Pancreas (tissue), 10 donors: Measurements from ENCODE around the gene NEIL3. TPM values are rescaled to one million over a fixed set of nuclear protein-coding genes. Genes with fewer than 3 reads are reported as not detected.
A peak's percentile ranks its signal among the peaks of the same experiment; 100 is the strongest.

Experiments used
- ATAC-seq, 4 donors: fragments of 200-7000 bp; cut with Tn5 transposase; one replicate each; pipeline versions ENCODE4 v1.8.0 to v1.9.1; 2020; ENCODE audit warnings: mild to moderate bottlenecking in 4 of 4, moderate library complexity in 4 of 4
- DNase-seq, 6 donors: peaks; one replicate each; pipeline ENCODE4 v3.0.0-alpha.2; 2020
- FAIRE-seq: peaks from 2 replicates; lab custom pipeline; 2012; peaks lifted over from hg19 to GRCh38; lab: Jason Lieb, UNC
- H3K27ac ChIP-seq, 4 donors: fragments of 200-600 bp; sonication (generic); 1 replicate in 3 of 4; 2 replicates in 1 of 4; pipeline versions ENCODE4 v1.5.0 to v1.8.0; 2020
- H3K27me3 ChIP-seq, 4 donors: fragments of 200-600 bp; one replicate each; pipeline ENCODE4 v1.8.0; 2021
- H3K36me3 ChIP-seq, 3 donors: fragments of 200-600 bp; sonication (generic) in 1 of 3; one replicate each; pipeline versions ENCODE4 v1.5.0 to v1.8.0; 2020 to 2021
- H3K4me1 ChIP-seq, 3 donors: fragments of 200-600 bp; one replicate each; pipeline ENCODE4 v1.8.0; 2021
- H3K4me3 ChIP-seq, 4 donors: fragments of 200-600 bp; sonication (generic) in 2 of 4; one replicate each; pipeline versions ENCODE4 v1.5.0 to v1.8.0; 2020 to 2021
- H3K9me3 ChIP-seq, 4 donors: fragments of 200-600 bp; one replicate each; pipeline ENCODE4 v1.8.0; 2021
- CTCF ChIP-seq, 4 donors: fragments of 200-600 bp; sonication (generic) in 3 of 4; IDR thresholded peaks; one replicate each; pipeline versions ENCODE4 v1.5.0 to v1.8.0; 2021; ENCODE audit warnings: antibody characterized with exemption in 4 of 4
- WGBS, 2 donors: extraction: QIAGEN DNeasy Blood & Tissue Kit; methylation state at CpG; one replicate each; pipeline ENCODE4 v1.1.7; 2013; 5-methylcytosine and 5-hydroxymethylcytosine counted together
- intact Hi-C, 3 donors: fragments of 100-400 bp; cut with DNase I; formaldehyde crosslinking; loops; one replicate each; pipeline versions ENCODE4 v1.11.1 to v1.14.2; 2022
- polyA plus RNA-seq, 2 donors: library from polyadenylated mRNA; stranded (reverse); fragments of 200-250 nt; gene quantifications; one replicate each; pipeline ENCODE4 v1.2.3, GENCODE V29; 2013
- total RNA-seq, 6 donors: library from RNA; stranded (reverse); fragmentation: NEBNext Ultra II Directional in 4 of 6; extraction: Animal tissue kit (Norgen Biotek cat#: 25700) in 4 of 6; gene quantifications; one replicate each; pipeline versions ENCODE4 v1.2.1 to v1.2.4, GENCODE V29; 2021 to 2023
- donor health status: healthy with polysubstance abuse.
- donor health status: DM: no; HTN: no; CAD: no; lungs with moderate emphysema.
- donor health status: DM: no; HTN: no; CAD: no.
- donor health status: control.
- donor health status: control.
- donor health status: Bipolar disorder and iron deficiency.
- donor health status: DM: yes; HTN: yes; CAD: no.
- donor health status: DM: no; HTN: no; CAD: no.
- donor health status: DM: no; HTN: no; CAD: no.
- donor health status: DM: yes; HTN: yes; CAD: no.

Gene NEIL3
- total and polyA plus RNA-seq, 8 donors = 0.09 to 0.25 (median 0.18) TPM; not detected in 5

DNA sequence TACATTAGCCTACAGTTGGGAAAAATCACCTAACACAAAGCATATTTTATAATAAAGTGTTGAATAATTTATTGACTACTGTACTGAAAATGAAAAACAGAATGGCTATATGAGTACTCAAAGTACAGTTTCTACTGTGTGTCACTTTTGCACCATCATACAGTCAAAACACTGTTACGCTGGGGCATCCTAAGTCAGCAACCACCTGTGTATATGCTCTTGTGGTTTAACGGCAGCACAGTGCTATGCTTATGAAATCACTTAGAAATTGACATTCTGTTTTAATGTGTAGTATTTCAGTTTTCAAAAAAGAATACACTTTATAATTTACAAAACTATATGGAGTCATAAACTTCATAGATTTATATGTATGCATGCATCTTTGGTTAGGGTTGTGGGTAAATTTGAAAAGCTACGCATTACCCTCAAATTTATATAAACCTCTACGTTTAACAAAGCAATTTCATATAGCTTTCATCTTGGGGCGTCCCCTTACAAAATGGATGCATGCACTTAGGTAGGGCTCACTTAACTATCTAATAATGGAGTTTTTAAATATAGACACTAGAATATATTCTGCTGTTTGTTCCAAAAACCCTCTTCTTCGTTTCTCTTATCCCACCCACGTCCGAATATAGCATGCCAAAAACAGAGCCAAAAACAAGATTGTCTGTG, 690 bp upstream of the NEIL3 start:
- TF ChIP-seq CTCF (IDR thresholded peaks at IDR 0.05) = no peak
- Histone ChIP-seq H3K36me3 (no peaks in the 10 kb centered on the region), H3K27ac (no peak overlapping the region), H3K9me3 (no peaks in the 10 kb centered on the region), H3K4me1 (peaks cover 0 to 4% (median 0%) of the 10 kb centered on the region in 3 donors), H3K27me3 (no peaks in the 10 kb centered on the region), H3K4me3 (peak overlapping the region in 2 of 4 donors; percentile 41 to 59)
- intact Hi-C loops = no loop called here
- DNase-seq = no peak
- 47 to 49% methylated on average over 8 of the region's 8 CpGs for WGBS, 2 donors
- FAIRE-seq = no peak
- peak in 2 of 4 donors; percentile 7 to 10 for ATAC-seq

DNA sequence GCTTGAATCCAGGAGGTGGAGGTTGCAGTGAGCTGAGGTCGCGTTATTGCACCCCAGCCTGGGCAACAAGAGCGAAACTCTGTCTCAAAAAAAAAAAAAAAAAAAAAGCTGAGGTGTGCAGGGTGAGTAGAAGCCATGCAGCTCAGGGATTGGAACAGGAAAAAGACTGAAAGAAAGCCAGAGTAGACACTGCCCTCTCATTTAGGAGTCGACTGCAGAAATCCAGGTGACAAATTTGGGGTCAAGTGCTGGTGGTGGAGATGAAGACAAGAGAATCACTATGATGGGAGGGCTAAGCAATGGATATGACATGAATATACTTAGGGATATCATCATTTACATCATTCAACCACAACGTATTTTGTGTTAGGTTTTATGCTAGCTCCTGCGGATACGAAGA, 1.9 kb downstream of the NEIL3 start:
- DNase-seq (no peak), FAIRE-seq (no peak), ATAC-seq (no peak)
- WGBS, 2 donors = 91 to 94% methylated on average over 7 of the region's 7 CpGs
- no peaks in the 10 kb centered on the region for H3K27me3 ChIP-seq
- H3K9me3 ChIP-seq = no peaks in the 10 kb centered on the region
- H3K4me1 ChIP-seq = peaks cover 0 to 4% (median 0%) of the 10 kb centered on the region in 3 donors
- H3K4me3 ChIP-seq = no peak overlapping the region
- no peak overlapping the region for H3K27ac ChIP-seq
- no peak for TF ChIP-seq CTCF (IDR thresholded peaks at IDR 0.05)
- intact Hi-C loops = no loop called here
- no peaks in the 10 kb centered on the region for H3K36me3 ChIP-seq

DNA sequence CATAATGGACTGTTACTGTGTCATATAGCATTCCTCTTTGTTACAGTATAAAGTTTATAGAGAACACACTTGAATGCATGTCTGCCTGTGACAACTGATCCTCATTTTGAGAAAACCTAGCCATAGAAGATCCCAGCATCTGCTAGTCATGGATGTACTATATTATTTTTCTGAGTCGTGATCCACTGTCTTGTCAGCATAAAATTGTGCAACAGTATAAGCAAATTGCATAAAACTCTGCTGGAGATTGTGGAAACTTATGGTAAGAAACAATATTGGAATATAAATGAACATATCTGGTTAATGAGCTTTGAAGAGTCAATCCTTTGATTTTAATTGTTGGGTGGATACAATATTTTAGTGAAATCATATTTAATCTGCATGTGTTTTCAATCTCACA, 3.6 kb downstream of the NEIL3 start:
- Histone ChIP-seq H3K4me1 (peaks cover 0 to 4% (median 0%) of the 10 kb centered on the region in 3 donors), H3K27me3 (no peaks in the 10 kb centered on the region), H3K4me3 (no peak overlapping the region), H3K9me3 (no peaks in the 10 kb centered on the region), H3K27ac (no peak overlapping the region), H3K36me3 (no peaks in the 10 kb centered on the region)
- no peak for TF ChIP-seq CTCF (IDR thresholded peaks at IDR 0.05)
- ATAC-seq = no peak
- 70 to 92% methylated on average over 1 of the region's 1 CpG for WGBS, 2 donors
- intact Hi-C loops = no loop called here
- no peak for FAIRE-seq
- DNase-seq = no peak

DNA sequence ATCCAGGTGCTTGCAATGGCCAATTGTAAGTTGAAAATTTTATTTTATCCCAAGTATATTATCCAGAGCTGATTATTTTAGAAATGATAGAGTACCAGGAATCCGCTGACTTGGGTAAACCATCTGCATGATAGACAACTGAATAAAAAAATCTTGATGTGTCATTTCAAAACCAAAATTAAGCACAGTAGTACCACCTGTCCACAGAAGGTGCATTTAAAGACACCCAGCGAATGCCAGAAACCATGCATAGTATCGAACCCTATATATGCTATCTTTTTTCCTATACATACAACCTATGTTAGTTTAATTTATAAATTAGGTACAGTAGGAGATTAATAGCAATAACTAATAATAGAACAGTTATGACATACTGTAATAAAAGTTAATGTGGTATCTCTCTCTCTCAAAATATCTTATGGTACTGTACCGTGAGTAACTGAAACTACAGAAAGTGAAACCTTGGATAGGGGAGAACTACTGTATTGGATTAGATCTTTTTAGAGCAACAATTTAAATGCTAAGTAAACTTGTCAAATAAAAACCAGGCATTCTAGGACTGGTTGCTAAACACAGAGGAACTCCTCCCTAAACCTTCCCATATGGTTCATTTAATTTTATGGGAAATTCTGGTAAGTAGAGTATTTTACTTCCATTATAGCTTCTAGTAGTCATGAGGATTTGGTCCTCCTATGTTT, 6.2 kb downstream of the NEIL3 start:
- DNase-seq = no peak
- H3K9me3 ChIP-seq = no peaks in the 10 kb centered on the region
- WGBS, 2 donors = 88 to 94% methylated on average over 4 of the region's 4 CpGs
- H3K4me1 ChIP-seq = no peaks in the 10 kb centered on the region
- H3K27ac ChIP-seq = no peak overlapping the region
- no peaks in the 10 kb centered on the region for H3K36me3 ChIP-seq
- H3K27me3 ChIP-seq = no peaks in the 10 kb centered on the region
- no peak for TF ChIP-seq CTCF (IDR thresholded peaks at IDR 0.05)
- ATAC-seq = no peak
- intact Hi-C loops = no loop called here
- no peak for FAIRE-seq
- H3K4me3 ChIP-seq = no peak overlapping the region

GRCh38 chr4:177320721-177321120, 11.0 kb downstream of the NEIL3 start:
- no peaks in the 10 kb centered on the region for H3K9me3 ChIP-seq
- DNase-seq (no peak), ATAC-seq (no peak), FAIRE-seq (no peak)
- 89 to 96% methylated on average over 5 of the region's 5 CpGs for WGBS, 2 donors
- intact Hi-C loops = no loop called here
- peaks cover 0 to 9% (median 3%) of the 10 kb centered on the region in 3 donors for H3K4me1 ChIP-seq
- H3K27me3 ChIP-seq = no peaks in the 10 kb centered on the region
- no peaks in the 10 kb centered on the region for H3K36me3 ChIP-seq
- no peak overlapping the region for H3K27ac ChIP-seq
- H3K4me3 ChIP-seq = no peak overlapping the region
- TF ChIP-seq CTCF (IDR thresholded peaks at IDR 0.05) = no peak
